Right lobe of liver (tissue), 6 donors: ENCODE results near the gene LYL1. TPM values are rescaled to one million over a fixed set of nuclear protein-coding genes. Genes with fewer than 3 reads are reported as not detected.

Experiments
- ATAC-seq, 4 donors: fragments of 200-7000 bp; cut with Tn5 transposase; one replicate each; pipeline ENCODE4 v1.9.1; 2020; ENCODE audit warnings: mild to moderate bottlenecking in 4 of 4, moderate library complexity in 4 of 4
- DNase-seq, 3 donors: peaks; one replicate each; pipeline ENCODE4 v3.0.0-alpha.2; 2020
- H3K27ac ChIP-seq, 3 donors: fragments of 200-600 bp; one replicate each; pipeline ENCODE4 v1.8.0; 2022
- H3K27me3 ChIP-seq, 2 donors: fragments of 200-600 bp; one replicate each; pipeline ENCODE4 v1.8.0; 2022
- H3K36me3 ChIP-seq, 4 donors: fragments of 200-600 bp; sonication (generic) in 1 of 4; one replicate each; pipeline versions ENCODE4 v1.5.1 to v1.8.0; 2017 to 2022; ENCODE audit warnings: control low read depth in 1 of 4
- H3K4me1 ChIP-seq, 4 donors: fragments of 200-600 bp; sonication (generic) in 1 of 4; one replicate each; pipeline versions ENCODE4 v1.5.1 to v1.8.0; 2017 to 2022; ENCODE audit warnings: control low read depth in 1 of 4
- H3K4me3 ChIP-seq, 3 donors: fragments of 200-600 bp; one replicate each; pipeline ENCODE4 v1.8.0; 2022
- H3K9me3 ChIP-seq, 4 donors: fragments of 200-600 bp; sonication (generic) in 1 of 4; one replicate each; pipeline versions ENCODE4 v1.5.1 to v1.8.0; 2017 to 2022; ENCODE audit warnings: control low read depth in 1 of 4
- POLR2A ChIP-seq: fragments of 450-650 bp; IDR thresholded peaks from one replicate; pipeline ENCODE4 v1.6.1; 2017; ENCODE audit warnings: antibody characterized with exemption, mild to moderate bottlenecking
- WGBS: methylation state at CpG from one replicate; pipeline ENCODE4 v1.1.6; 2018; ENCODE audit warnings: low coverage, low lambda C conversion rate; ENCODE audit not compliant: insufficient coverage; ENCODE audit errors: missing lambda C conversion rate; 5-methylcytosine and 5-hydroxymethylcytosine counted together
- intact Hi-C, 2 donors: fragments of 100-400 bp; cut with DNase I; formaldehyde crosslinking; loops; one replicate each; pipeline versions ENCODE4 v1.11.2 to v1.14.1; 2022
- total RNA-seq, 6 experiments: library from RNA; depleted of rRNA in 2 of 6; stranded (reverse); fragments of >200 nt in 2 of 6; fragmentation: NEBNext Ultra II Directional in 3 of 6; extraction: Animal tissue kit (Norgen Biotek cat#: 25700) in 3 of 6; gene quantifications; one replicate each; pipeline versions ENCODE4 v1.1.0 to v1.2.4, GENCODE V29; 2016 to 2023
- TF ChIP-seq, protein P1 (sequence below), 4 donors: fragments of 200-600 bp in 3 of 4; fragments of 450-650 bp in 1 of 4; IDR thresholded peaks; one replicate each; pipeline versions ENCODE4 v1.5.1 to v1.8.0; 2016 to 2022; ENCODE audit warnings: antibody characterized with exemption in 4 of 4, mild to moderate bottlenecking in 2 of 4
- donor health status: DM: no; HTN: yes; CAD: no.
- donor health status: DM: no; HTN: no; CAD: no.
- donor health status: DM: no; HTN: no; CAD: no.
- donor health status: DM: no; HTN: yes; CAD: no.
- donor health status: DM: no; HTN: yes; CAD: no.

The LYL1 gene
- total RNA-seq, 6 experiments from 2014 or later = 1.1 to 3.7 (median 2.3) TPM

DNA sequence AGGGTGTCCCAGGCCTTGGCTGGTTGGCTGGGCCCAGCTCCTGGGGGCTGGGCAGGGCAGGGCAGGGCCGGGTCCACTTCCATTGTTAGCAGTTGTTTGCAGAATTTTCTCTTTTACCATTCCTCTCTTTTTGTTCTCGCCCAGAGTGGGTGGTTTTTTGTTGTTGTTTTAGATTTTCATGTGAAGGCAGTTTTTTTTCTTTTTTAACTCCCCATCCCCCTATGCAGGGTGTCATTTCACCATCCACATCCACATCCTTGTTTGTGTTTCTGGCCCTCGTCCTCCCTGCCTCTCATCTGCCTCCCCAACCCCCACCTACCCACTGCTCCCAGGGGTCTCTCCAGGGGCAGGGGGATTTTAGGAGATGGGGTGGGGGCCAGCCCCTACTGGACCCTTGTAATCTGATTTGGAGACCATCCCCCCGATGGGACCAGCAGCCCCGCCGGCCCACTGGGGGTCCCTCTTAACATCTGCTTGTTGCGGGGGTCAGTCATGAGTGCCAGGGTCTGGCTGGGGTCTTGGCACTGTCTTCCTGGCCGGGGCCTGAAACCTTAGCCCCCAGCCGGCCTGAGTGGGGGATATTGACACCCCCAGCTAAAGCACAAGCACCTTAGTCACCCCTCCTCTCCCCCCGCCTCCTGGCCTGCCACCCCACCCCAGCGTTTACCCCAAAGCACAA, 37.1 kb upstream of the LYL1 start:
- no peak overlapping the region for H3K27ac ChIP-seq
- H3K4me1 ChIP-seq = no peaks in the 10 kb centered on the region
- no peaks in the 10 kb centered on the region for H3K27me3 ChIP-seq
- TF ChIP-seq, protein P1, sequence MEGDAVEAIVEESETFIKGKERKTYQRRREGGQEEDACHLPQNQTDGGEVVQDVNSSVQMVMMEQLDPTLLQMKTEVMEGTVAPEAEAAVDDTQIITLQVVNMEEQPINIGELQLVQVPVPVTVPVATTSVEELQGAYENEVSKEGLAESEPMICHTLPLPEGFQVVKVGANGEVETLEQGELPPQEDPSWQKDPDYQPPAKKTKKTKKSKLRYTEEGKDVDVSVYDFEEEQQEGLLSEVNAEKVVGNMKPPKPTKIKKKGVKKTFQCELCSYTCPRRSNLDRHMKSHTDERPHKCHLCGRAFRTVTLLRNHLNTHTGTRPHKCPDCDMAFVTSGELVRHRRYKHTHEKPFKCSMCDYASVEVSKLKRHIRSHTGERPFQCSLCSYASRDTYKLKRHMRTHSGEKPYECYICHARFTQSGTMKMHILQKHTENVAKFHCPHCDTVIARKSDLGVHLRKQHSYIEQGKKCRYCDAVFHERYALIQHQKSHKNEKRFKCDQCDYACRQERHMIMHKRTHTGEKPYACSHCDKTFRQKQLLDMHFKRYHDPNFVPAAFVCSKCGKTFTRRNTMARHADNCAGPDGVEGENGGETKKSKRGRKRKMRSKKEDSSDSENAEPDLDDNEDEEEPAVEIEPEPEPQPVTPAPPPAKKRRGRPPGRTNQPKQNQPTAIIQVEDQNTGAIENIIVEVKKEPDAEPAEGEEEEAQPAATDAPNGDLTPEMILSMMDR (IDR thresholded peaks at IDR 0.05) = no peak
- no peak for TF ChIP-seq POLR2A
- no peak overlapping the region for H3K4me3 ChIP-seq
- no peaks in the 10 kb centered on the region for H3K9me3 ChIP-seq
- H3K36me3 ChIP-seq = peaks cover 0 to 31% (median 7%) of the 10 kb centered on the region in 4 donors
- WGBS = 48% methylated on average over 4 of the region's 11 CpGs
- ATAC-seq (no peak), DNase-seq (no peak)
- intact Hi-C loops = no loop called here

DNA sequence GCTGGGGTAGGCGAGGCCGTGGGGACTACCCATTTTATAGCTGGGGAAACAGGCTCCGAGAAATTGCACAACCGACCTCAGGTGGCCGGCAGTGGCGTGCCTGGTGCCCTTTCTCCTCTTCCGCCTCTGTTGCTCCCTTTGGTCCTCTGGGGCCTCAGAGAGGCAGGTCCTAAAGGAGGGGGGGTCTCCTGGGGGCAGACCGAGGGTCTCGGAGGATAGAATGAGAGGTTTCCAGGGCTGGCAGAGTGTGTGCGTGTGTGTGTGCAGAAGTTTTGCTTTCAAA, 36.2 kb upstream of the LYL1 start:
- intact Hi-C loops = no loop called here
- DNase-seq = no peak
- peaks cover 0 to 22% (median 5%) of the 10 kb centered on the region in 4 donors for H3K36me3 ChIP-seq
- no peaks in the 10 kb centered on the region for H3K27me3 ChIP-seq
- WGBS = 28% methylated on average over 6 of the region's 10 CpGs
- H3K27ac ChIP-seq = no peak overlapping the region
- no peaks in the 10 kb centered on the region for H3K4me1 ChIP-seq
- no peak overlapping the region for H3K4me3 ChIP-seq
- H3K9me3 ChIP-seq = no peaks in the 10 kb centered on the region
- TF ChIP-seq, protein P1 (IDR thresholded peaks at IDR 0.05) = no peak
- no peak for TF ChIP-seq POLR2A
- peak in 1 of 4 donors; percentile 17 for ATAC-seq

GRCh38 chr19:13138171-13138915, 35.7 kb upstream of the LYL1 start:
- no peaks in the 10 kb centered on the region for H3K4me1 ChIP-seq
- no peak for ATAC-seq
- H3K9me3 ChIP-seq = no peaks in the 10 kb centered on the region
- peaks cover 0 to 22% (median 5%) of the 10 kb centered on the region in 4 donors for H3K36me3 ChIP-seq
- intact Hi-C loops = no loop called here
- 77% methylated on average over 3 of the region's 40 CpGs for WGBS
- DNase-seq = no peak
- H3K27ac ChIP-seq = no peak overlapping the region
- TF ChIP-seq, protein P1 (IDR thresholded peaks at IDR 0.05) = no peak
- no peak for TF ChIP-seq POLR2A
- H3K4me3 ChIP-seq = no peak overlapping the region
- H3K27me3 ChIP-seq = no peaks in the 10 kb centered on the region

GRCh38 chr19:13137290-13137794, 34.7 kb upstream of the LYL1 start:
- H3K9me3 ChIP-seq = no peaks in the 10 kb centered on the region
- intact Hi-C loops = no loop called here
- TF ChIP-seq, protein P1 (IDR thresholded peaks at IDR 0.05) = no peak
- no peak for TF ChIP-seq POLR2A
- peaks cover 0 to 22% (median 5%) of the 10 kb centered on the region in 4 donors for H3K36me3 ChIP-seq
- DNase-seq (no peak), ATAC-seq (no peak)
- no peak overlapping the region for H3K4me3 ChIP-seq
- H3K27me3 ChIP-seq = no peaks in the 10 kb centered on the region
- no peaks in the 10 kb centered on the region for H3K4me1 ChIP-seq
- H3K27ac ChIP-seq = no peak overlapping the region
- WGBS = 40% methylated on average over 1 of the region's 28 CpGs
